ENCODE results near the gene HMBS.

DNA sequence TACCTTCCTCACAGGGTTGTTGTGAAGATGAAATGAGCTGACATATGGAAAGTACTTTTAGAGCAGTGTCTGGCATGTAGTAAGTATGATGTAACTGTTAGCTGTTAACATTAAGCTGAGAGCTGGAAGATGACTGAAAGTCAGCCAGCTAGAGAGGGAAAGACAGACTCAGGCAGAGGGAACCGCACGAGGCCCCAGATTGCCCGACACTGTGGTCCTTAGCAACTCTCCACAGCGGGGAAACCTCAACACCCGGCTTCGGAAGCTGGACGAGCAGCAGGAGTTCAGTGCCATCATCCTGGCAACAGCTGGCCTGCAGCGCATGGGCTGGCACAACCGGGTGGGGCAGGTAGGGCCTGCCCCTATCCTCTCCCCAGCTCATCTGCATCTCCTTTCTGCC is 6.5 kb downstream of the HMBS start:
- TF ChIP-seq KLF16 (tag by site-specific recombination; IDR thresholded peaks at IDR 0.05), result no peak
- TF ChIP-seq ZIC2 (tag by site-specific recombination; IDR thresholded peaks at IDR 0.05), result peak; percentile 33; the same call in 1 of the 2 replicates
- TF ChIP-seq ZNF521 (tag by site-specific recombination; IDR thresholded peaks at IDR 0.05), result no peak
- TF ChIP-seq EGR2 (tag by site-specific recombination; IDR thresholded peaks at IDR 0.05; ENCODE audit: low read depth), result no peak

Measured in HEK293 (cell line).